Keratinocyte (primary cell): Measurements from ENCODE around the gene ACO2.

ENCODE experiments used
- EZH2 ChIP-seq: IDR thresholded peaks from one replicate; pipeline ENCODE4 v1.6.1; 2012; ENCODE audit warnings: inconsistent platforms, mild to moderate bottlenecking, low read length, moderate library complexity
- TF ChIP-seq, protein P1 (sequence below), 3 experiments: IDR thresholded peaks in 1 of 3; conservative IDR thresholded peaks in 1 of 3; optimal IDR thresholded peaks in 1 of 3; 2 replicates in 2 of 3; 3 replicates in 1 of 3; pipeline versions ENCODE3 to v1.5.1; 2011; ENCODE audit warnings: low read length in 3 of 3, mild to moderate bottlenecking in 3 of 3, moderate library complexity in 2 of 3, control low read depth in 1 of 3, inconsistent platforms in 1 of 3; ENCODE audit not compliant: insufficient read depth in 2 of 3; ENCODE audit errors: extremely low read depth in 1 of 3

DNA sequence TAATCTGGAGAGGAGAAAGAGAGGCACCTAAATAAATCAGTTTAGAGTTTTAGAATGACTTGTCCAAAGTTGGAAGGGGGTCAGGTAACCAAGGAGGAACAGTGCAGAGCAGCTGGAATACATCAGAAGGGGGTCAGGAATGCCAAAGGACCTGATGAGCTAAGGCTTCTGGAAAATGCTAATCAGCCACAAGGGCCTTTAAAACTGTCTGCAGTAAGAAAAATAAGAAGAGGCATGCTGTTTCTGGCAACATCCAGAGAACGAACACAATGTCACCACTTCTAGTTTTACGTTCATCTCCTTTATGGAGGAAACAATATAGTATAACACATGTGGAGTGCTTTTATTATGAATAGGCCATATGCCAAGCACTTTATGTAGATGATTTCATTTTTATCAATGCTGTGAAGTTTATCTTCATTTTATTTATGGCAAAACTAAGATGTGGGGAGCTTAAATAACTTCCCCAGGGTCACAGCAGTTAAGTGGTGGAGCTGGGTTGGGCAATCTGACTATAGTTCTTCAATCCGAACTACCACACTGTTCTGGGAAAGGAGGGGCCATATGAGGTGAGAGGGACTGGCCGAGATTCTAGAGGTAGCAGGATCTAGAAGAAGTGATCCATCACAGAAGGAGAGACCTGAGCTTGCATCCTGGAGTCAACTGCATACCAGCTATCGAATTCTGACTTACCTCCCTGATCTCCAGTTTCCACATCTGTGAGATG lies 22.6 kb downstream of the ACO2 start:
- no peak for TF ChIP-seq EZH2
- TF ChIP-seq, protein P1, sequence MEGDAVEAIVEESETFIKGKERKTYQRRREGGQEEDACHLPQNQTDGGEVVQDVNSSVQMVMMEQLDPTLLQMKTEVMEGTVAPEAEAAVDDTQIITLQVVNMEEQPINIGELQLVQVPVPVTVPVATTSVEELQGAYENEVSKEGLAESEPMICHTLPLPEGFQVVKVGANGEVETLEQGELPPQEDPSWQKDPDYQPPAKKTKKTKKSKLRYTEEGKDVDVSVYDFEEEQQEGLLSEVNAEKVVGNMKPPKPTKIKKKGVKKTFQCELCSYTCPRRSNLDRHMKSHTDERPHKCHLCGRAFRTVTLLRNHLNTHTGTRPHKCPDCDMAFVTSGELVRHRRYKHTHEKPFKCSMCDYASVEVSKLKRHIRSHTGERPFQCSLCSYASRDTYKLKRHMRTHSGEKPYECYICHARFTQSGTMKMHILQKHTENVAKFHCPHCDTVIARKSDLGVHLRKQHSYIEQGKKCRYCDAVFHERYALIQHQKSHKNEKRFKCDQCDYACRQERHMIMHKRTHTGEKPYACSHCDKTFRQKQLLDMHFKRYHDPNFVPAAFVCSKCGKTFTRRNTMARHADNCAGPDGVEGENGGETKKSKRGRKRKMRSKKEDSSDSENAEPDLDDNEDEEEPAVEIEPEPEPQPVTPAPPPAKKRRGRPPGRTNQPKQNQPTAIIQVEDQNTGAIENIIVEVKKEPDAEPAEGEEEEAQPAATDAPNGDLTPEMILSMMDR (optimal IDR thresholded peaks at IDR 0.05 in 1 of 3, IDR thresholded peaks at IDR 0.05 in 1 of 3, conservative IDR thresholded peaks at IDR 0.05 in 1 of 3; ENCODE audit: extremely low read depth in 1 of 3, insufficient read depth in 2 of 3, low read length in 3 of 3) = no peak
